Astrocyte (in vitro differentiated cells and primary cell): ENCODE data around the gene VPS37D. TPM values are rescaled to one million over a fixed set of nuclear protein-coding genes. Genes with fewer than 3 reads are reported as not detected.

ENCODE experiments used
- DNase-seq: peaks from one replicate; pipeline ENCODE4 v3.0.0-alpha.2; 2010; ENCODE audit warnings: low read depth
- FAIRE-seq: peaks from 2 replicates; lab custom pipeline; 2011; peaks lifted over from hg19 to GRCh38; lab: Jason Lieb, UNC
- H2AFZ ChIP-seq: 2 replicates; pipeline ENCODE4 v1.6.0; 2012; ENCODE audit warnings: low read depth, low read length, inconsistent platforms
- H3K27ac ChIP-seq: 2 replicates; pipeline ENCODE4 v1.5.1; 2011; ENCODE audit warnings: low read depth, low read length, inconsistent platforms
- H3K27me3 ChIP-seq: 2 replicates; pipeline ENCODE4 v1.6.0; 2011; ENCODE audit warnings: low read length, inconsistent platforms; ENCODE audit not compliant: insufficient read depth
- H3K36me3 ChIP-seq: 2 replicates; pipeline ENCODE4 v1.5.1; 2011; ENCODE audit warnings: low read length, inconsistent platforms; ENCODE audit not compliant: insufficient read depth
- H3K4me1 ChIP-seq: 2 replicates; pipeline ENCODE4 v1.5.1; 2011; ENCODE audit warnings: low read length, inconsistent platforms; ENCODE audit not compliant: insufficient read depth
- H3K4me2 ChIP-seq: 2 replicates; pipeline ENCODE4 v1.6.0; 2012; ENCODE audit warnings: low read length, inconsistent platforms
- H3K4me3 ChIP-seq: 2 replicates; pipeline ENCODE4 v1.5.1; 2011; ENCODE audit warnings: low read depth, mild to moderate bottlenecking, low read length, inconsistent platforms; ENCODE audit not compliant: insufficient read depth
- H3K79me2 ChIP-seq: 2 replicates; pipeline ENCODE4 v1.6.0; 2012; ENCODE audit warnings: mild to moderate bottlenecking, low read length, inconsistent platforms; ENCODE audit not compliant: insufficient read depth
- H3K9ac ChIP-seq: 2 replicates; pipeline ENCODE4 v1.6.0; 2012; ENCODE audit warnings: mild to moderate bottlenecking, low read length, inconsistent platforms
- H3K9me3 ChIP-seq: 2 replicates; pipeline ENCODE4 v1.5.1; 2012; ENCODE audit warnings: low read depth, mild to moderate bottlenecking, low read length, inconsistent platforms; ENCODE audit not compliant: insufficient read depth
- H4K20me1 ChIP-seq: 2 replicates; pipeline ENCODE4 v1.6.0; 2012; ENCODE audit warnings: low read length, inconsistent platforms; ENCODE audit not compliant: insufficient read depth
- H3K27ac Mint-ChIP-seq: one replicate; pipeline ENCODE4 v1.8.0; 2021; ENCODE audit warnings: mild to moderate bottlenecking, mixed read lengths; ENCODE audit not compliant: unreplicated experiment
- H3K27me3 Mint-ChIP-seq: one replicate; pipeline ENCODE4 v1.8.0; 2021; ENCODE audit warnings: low read depth, mixed read lengths; ENCODE audit not compliant: unreplicated experiment
- H3K36me3 Mint-ChIP-seq: one replicate; pipeline ENCODE4 v1.8.0; 2021; ENCODE audit warnings: low read depth, mixed read lengths; ENCODE audit not compliant: unreplicated experiment
- H3K4me1 Mint-ChIP-seq: one replicate; pipeline ENCODE4 v1.8.0; 2021; ENCODE audit warnings: low read depth, mixed read lengths; ENCODE audit not compliant: unreplicated experiment
- H3K4me3 Mint-ChIP-seq: one replicate; pipeline ENCODE4 v1.8.0; 2021; ENCODE audit warnings: mild to moderate bottlenecking, moderate library complexity, mixed read lengths; ENCODE audit not compliant: unreplicated experiment
- H3K9me3 Mint-ChIP-seq: one replicate; pipeline ENCODE4 v1.8.0; 2021; ENCODE audit warnings: mild to moderate bottlenecking, mixed read lengths; ENCODE audit not compliant: unreplicated experiment
- EZH2 ChIP-seq: IDR thresholded peaks from 2 replicates; pipeline ENCODE4 v1.6.1; 2012; ENCODE audit warnings: mild to moderate bottlenecking, low read length, inconsistent platforms; ENCODE audit not compliant: insufficient read depth
- total RNA-seq: library from RNA; stranded (reverse); gene quantifications from 2 replicates; pipeline ENCODE4 v1.2.1, GENCODE V29; 2021
- TF ChIP-seq, protein P1 (sequence below): IDR thresholded peaks from 2 replicates; pipeline ENCODE4 v1.5.1; 2011; ENCODE audit warnings: low read depth, mild to moderate bottlenecking, inconsistent platforms, low read length, moderate library complexity; ENCODE audit not compliant: insufficient read depth

VPS37D gene
- total RNA-seq, 1 donor from 2014 or later = 2.9 TPM

DNA sequence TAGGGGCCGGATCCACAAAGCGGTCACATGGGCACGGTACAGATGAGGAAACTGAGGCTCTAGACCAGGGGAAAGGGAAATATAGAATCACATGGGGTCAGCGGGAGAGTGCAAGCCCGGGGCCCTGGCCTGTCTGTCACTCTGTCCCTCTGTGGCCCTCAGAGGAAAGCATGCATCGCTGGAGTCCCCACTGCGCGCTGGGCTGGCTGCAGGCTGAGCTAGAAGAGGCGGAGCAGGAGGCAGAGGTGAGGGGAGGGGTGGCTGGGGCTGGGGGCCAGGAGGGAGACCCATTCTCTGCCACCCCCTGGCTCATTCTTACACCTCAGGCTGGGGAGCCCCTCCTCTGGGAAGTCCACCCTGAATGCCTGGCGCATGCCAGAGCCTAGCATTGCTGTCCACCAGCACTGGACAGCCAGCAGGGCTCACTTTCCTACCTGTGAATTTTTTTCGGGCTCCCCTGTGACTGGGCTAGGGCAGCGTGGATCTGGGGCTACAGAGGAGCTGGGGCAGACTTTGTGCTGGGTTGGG lies 2.3 kb downstream of the VPS37D start:
- H3K27ac Mint-ChIP-seq = no peak overlapping the region
- H3K36me3 Mint-ChIP-seq = peaks cover 9% of the 10 kb centered on the region
- TF ChIP-seq, protein P1, sequence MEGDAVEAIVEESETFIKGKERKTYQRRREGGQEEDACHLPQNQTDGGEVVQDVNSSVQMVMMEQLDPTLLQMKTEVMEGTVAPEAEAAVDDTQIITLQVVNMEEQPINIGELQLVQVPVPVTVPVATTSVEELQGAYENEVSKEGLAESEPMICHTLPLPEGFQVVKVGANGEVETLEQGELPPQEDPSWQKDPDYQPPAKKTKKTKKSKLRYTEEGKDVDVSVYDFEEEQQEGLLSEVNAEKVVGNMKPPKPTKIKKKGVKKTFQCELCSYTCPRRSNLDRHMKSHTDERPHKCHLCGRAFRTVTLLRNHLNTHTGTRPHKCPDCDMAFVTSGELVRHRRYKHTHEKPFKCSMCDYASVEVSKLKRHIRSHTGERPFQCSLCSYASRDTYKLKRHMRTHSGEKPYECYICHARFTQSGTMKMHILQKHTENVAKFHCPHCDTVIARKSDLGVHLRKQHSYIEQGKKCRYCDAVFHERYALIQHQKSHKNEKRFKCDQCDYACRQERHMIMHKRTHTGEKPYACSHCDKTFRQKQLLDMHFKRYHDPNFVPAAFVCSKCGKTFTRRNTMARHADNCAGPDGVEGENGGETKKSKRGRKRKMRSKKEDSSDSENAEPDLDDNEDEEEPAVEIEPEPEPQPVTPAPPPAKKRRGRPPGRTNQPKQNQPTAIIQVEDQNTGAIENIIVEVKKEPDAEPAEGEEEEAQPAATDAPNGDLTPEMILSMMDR = no peak
- H3K4me3 Mint-ChIP-seq = peak overlapping the region; percentile 66
- no peaks in the 10 kb centered on the region for H3K4me1 Mint-ChIP-seq
- FAIRE-seq (no peak), DNase-seq (no peak)
- Histone ChIP-seq H4K20me1 (no peaks in the 10 kb centered on the region), H3K79me2 (no peaks in the 10 kb centered on the region), H3K4me2 (no peak overlapping the region), H3K27me3 (no peaks in the 10 kb centered on the region), H2AFZ (no peak overlapping the region), H3K9me3 (no peaks in the 10 kb centered on the region), H3K27ac (no peak overlapping the region), H3K4me3 (no peak overlapping the region), H3K9ac (no peak overlapping the region), H3K36me3 (no peaks in the 10 kb centered on the region), H3K4me1 (peaks cover 8% of the 10 kb centered on the region)
- peaks cover 8% of the 10 kb centered on the region for H3K27me3 Mint-ChIP-seq
- H3K9me3 Mint-ChIP-seq = no peaks in the 10 kb centered on the region

DNA sequence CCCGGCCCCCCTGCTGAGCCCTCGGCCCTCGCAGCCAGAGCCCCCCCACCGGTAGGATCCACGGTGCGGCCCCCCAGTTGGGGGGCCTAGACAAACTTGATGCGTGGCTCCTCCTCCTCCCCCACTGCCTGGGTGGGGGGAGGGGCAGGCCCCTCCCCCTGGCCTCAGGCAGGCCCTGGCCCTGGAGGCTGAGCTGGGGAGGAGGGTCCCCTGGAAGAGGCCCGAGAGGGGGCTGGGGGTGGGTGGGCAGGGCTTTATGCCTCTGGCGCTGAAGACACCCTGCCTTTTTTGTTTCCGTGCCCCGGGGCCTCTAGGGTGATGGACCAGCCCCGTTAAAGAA lies 3.7 kb downstream of the VPS37D start:
- no peak overlapping the region for H3K27ac Mint-ChIP-seq
- no peak overlapping the region for H3K4me2 ChIP-seq
- H3K4me3 Mint-ChIP-seq = no peak overlapping the region
- H2AFZ ChIP-seq = no peak overlapping the region
- no peaks in the 10 kb centered on the region for H3K9me3 ChIP-seq
- DNase-seq (no peak), FAIRE-seq (no peak)
- H4K20me1 ChIP-seq = peaks cover 5% of the 10 kb centered on the region
- no peaks in the 10 kb centered on the region for H3K9me3 Mint-ChIP-seq
- H3K27me3 Mint-ChIP-seq = peaks cover under 1% of the 10 kb centered on the region
- no peak overlapping the region for H3K4me3 ChIP-seq
- H3K79me2 ChIP-seq = no peaks in the 10 kb centered on the region
- H3K36me3 ChIP-seq = no peaks in the 10 kb centered on the region
- H3K4me1 Mint-ChIP-seq = no peaks in the 10 kb centered on the region
- no peaks in the 10 kb centered on the region for H3K27me3 ChIP-seq
- no peak for TF ChIP-seq EZH2
- peaks cover 8% of the 10 kb centered on the region for H3K4me1 ChIP-seq
- peaks cover 9% of the 10 kb centered on the region for H3K36me3 Mint-ChIP-seq
- no peak overlapping the region for H3K27ac ChIP-seq
- H3K9ac ChIP-seq = no peak overlapping the region

DNA sequence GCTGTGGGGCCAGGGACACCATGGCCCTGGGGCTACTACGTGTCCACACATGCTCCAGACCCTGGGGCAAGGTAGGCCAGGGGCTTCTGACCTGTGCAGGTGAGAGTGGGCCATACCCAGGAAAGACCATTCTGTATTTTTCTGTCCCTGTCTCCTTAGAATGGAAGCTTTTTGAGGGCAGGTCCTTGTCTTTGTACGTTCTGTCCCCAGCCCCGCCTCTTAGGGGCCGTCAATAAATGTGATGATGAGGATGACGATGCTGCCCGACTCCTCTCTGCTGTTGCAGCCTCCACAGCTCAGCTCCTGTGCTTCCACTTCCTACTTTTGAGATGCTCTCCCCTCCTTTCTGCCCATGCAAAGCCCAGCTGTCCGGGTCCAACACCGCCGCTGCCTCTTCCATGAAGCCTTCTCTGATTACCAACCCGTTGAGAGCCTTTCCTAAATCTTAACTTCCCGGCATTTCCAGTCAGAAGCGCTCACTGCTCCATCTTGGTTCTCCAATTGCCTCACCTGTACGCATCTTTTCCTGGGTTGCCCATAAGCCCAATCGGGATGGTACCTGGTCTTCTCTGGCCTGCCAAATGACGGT lies 4.3 kb downstream of the VPS37D start:
- Histone ChIP-seq H3K9ac (no peak overlapping the region), H3K4me1 (peaks cover 8% of the 10 kb centered on the region), H3K27ac (no peak overlapping the region), H2AFZ (no peak overlapping the region), H4K20me1 (peaks cover 5% of the 10 kb centered on the region), H3K36me3 (no peaks in the 10 kb centered on the region), H3K4me3 (no peak overlapping the region), H3K79me2 (no peaks in the 10 kb centered on the region), H3K27me3 (no peaks in the 10 kb centered on the region), H3K9me3 (no peaks in the 10 kb centered on the region), H3K4me2 (no peak overlapping the region)
- H3K27me3 Mint-ChIP-seq = no peaks in the 10 kb centered on the region
- DNase-seq (no peak), FAIRE-seq (no peak)
- H3K4me3 Mint-ChIP-seq = peak overlapping the region; percentile 27
- H3K36me3 Mint-ChIP-seq = peaks cover 9% of the 10 kb centered on the region
- no peaks in the 10 kb centered on the region for H3K4me1 Mint-ChIP-seq
- H3K9me3 Mint-ChIP-seq = no peaks in the 10 kb centered on the region
- H3K27ac Mint-ChIP-seq = no peak overlapping the region
- TF ChIP-seq, protein P1 = no peak
- TF ChIP-seq EZH2 = no peak
